Measurements from ENCODE around the gene KCNG1.

DNA sequence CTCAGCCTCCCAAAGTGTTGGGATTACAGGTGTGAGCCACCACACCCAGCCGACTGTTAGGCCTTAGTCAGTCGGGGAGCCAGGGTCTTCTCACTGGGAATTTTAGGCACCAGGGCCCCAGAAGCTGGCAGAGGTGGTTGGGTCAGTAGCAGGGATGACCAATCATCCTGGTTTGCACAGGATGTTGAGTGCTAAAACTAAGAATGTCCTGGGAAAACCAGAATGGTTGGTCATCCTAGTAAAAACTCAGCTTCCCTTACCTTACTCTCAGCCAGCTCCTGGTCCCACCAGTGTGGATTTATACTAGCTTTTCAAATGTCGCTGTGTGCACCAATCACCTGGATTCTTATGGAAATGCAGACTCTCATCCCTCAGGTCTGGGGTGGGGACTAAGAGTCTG lies 31.8 kb downstream of the KCNG1 start:
- TF ChIP-seq, protein P1, sequence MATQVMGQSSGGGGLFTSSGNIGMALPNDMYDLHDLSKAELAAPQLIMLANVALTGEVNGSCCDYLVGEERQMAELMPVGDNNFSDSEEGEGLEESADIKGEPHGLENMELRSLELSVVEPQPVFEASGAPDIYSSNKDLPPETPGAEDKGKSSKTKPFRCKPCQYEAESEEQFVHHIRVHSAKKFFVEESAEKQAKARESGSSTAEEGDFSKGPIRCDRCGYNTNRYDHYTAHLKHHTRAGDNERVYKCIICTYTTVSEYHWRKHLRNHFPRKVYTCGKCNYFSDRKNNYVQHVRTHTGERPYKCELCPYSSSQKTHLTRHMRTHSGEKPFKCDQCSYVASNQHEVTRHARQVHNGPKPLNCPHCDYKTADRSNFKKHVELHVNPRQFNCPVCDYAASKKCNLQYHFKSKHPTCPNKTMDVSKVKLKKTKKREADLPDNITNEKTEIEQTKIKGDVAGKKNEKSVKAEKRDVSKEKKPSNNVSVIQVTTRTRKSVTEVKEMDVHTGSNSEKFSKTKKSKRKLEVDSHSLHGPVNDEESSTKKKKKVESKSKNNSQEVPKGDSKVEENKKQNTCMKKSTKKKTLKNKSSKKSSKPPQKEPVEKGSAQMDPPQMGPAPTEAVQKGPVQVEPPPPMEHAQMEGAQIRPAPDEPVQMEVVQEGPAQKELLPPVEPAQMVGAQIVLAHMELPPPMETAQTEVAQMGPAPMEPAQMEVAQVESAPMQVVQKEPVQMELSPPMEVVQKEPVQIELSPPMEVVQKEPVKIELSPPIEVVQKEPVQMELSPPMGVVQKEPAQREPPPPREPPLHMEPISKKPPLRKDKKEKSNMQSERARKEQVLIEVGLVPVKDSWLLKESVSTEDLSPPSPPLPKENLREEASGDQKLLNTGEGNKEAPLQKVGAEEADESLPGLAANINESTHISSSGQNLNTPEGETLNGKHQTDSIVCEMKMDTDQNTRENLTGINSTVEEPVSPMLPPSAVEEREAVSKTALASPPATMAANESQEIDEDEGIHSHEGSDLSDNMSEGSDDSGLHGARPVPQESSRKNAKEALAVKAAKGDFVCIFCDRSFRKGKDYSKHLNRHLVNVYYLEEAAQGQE (tag by site-specific recombination; IDR thresholded peaks at IDR 0.05) = no peak
- TF ChIP-seq, protein P2, sequence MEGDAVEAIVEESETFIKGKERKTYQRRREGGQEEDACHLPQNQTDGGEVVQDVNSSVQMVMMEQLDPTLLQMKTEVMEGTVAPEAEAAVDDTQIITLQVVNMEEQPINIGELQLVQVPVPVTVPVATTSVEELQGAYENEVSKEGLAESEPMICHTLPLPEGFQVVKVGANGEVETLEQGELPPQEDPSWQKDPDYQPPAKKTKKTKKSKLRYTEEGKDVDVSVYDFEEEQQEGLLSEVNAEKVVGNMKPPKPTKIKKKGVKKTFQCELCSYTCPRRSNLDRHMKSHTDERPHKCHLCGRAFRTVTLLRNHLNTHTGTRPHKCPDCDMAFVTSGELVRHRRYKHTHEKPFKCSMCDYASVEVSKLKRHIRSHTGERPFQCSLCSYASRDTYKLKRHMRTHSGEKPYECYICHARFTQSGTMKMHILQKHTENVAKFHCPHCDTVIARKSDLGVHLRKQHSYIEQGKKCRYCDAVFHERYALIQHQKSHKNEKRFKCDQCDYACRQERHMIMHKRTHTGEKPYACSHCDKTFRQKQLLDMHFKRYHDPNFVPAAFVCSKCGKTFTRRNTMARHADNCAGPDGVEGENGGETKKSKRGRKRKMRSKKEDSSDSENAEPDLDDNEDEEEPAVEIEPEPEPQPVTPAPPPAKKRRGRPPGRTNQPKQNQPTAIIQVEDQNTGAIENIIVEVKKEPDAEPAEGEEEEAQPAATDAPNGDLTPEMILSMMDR (tag by site-specific recombination; IDR thresholded peaks at IDR 0.05) = no peak
- TF ChIP-seq ZNF274 (IDR thresholded peaks at IDR 0.05; ENCODE audit: low read length) (no peak), ZNF274 (tag by site-specific recombination; IDR thresholded peaks at IDR 0.05; ENCODE audit: borderline replicate concordance) (no peak), ZNF24 (tag by site-specific recombination; IDR thresholded peaks at IDR 0.05) (no peak), GLIS1 (tag by site-specific recombination; IDR thresholded peaks at IDR 0.05) (no peak), ZNF23 (tag by site-specific recombination; IDR thresholded peaks at IDR 0.05; ENCODE audit: borderline replicate concordance) (no peak), ZNF416 (tag by site-specific recombination; IDR thresholded peaks at IDR 0.05) (no peak), ZNF211 (tag by site-specific recombination; IDR thresholded peaks at IDR 0.05; ENCODE audit: low read depth) (no peak), ZNF837 (tag by site-specific recombination; IDR thresholded peaks at IDR 0.05) (no peak), ZSCAN30 (tag by site-specific recombination; IDR thresholded peaks at IDR 0.05) (no peak), ZBTB17 (tag by site-specific recombination; IDR thresholded peaks at IDR 0.05) (no peak), ZNF155 (tag by site-specific recombination; IDR thresholded peaks at IDR 0.05) (no peak)
